Forelimb muscle (tissue), 1 donor: ENCODE data around the gene GRIK3. TPM values are rescaled to one million over a fixed set of nuclear protein-coding genes. Genes with fewer than 3 reads are reported as not detected.

Experiments used
- DNase-seq: peaks from one replicate; pipeline ENCODE4 v3.0.0-alpha.2; 2013; ENCODE audit warnings: low read depth
- polyA plus RNA-seq: library from polyadenylated mRNA; unstranded; fragments of 120-200 nt; gene quantifications from one replicate; pipeline ENCODE4 v1.2.1, GENCODE V29; 2013; ENCODE audit not compliant: insufficient read length

Gene GRIK3
- polyA plus RNA-seq, 1 donor = 0.54 TPM

GRCh38 chr1:36765785-36766300 is 268.5 kb downstream of the GRIK3 start:
- no peak for DNase-seq

DNA sequence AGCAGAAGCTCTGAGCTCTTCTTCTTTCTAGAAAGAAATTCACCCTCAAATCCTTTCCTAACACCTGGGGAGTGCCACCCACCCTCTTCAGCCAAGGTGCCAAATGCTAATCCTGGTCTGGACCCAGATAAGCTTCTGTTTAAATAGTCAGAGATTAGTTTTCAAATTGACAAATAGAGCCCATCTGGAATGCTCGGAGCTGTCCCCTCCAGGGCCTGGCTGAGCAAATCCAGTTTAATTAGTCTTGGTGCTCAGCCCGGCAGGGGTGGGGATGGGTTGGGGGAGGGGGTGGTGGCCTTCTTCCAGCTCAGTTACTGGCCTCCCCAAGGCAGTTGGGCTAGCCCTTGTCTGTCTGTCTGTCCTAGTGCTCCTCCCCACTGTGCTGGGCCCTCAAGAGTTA is 269.5 kb downstream of the GRIK3 start:
- DNase-seq = no peak

DNA sequence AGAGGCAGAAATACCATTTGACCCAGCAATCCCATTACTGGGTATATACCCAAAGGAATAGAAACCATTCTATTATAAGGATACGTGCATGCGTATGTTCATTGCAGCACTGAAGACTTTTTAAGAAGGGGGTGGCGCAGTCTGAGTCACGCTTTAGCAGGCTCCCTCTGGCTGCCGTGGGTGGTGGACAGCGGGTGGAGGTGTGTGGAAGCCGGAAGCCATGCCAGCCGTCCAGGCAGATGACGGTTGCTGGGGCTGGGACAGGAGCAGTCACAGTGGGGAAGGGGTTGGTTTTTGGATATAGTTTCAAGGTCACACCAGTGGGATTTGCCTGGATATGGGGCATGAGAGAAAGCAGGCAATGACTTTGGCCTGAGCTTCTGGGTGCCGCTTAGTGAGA is 270.5 kb downstream of the GRIK3 start:
- DNase-seq = no peak

GRCh38 chr1:36762174-36762573 is 272.1 kb downstream of the GRIK3 start:
- no peak for DNase-seq

GRCh38 chr1:36761113-36761512 is 273.2 kb downstream of the GRIK3 start:
- no peak for DNase-seq

GRCh38 chr1:36760081-36760480 is 274.2 kb downstream of the GRIK3 start:
- no peak for DNase-seq

- no peak for DNase-seq
Measured at GRCh38 chr1:36759355-36759754, 275.0 kb downstream of the GRIK3 start.

DNA sequence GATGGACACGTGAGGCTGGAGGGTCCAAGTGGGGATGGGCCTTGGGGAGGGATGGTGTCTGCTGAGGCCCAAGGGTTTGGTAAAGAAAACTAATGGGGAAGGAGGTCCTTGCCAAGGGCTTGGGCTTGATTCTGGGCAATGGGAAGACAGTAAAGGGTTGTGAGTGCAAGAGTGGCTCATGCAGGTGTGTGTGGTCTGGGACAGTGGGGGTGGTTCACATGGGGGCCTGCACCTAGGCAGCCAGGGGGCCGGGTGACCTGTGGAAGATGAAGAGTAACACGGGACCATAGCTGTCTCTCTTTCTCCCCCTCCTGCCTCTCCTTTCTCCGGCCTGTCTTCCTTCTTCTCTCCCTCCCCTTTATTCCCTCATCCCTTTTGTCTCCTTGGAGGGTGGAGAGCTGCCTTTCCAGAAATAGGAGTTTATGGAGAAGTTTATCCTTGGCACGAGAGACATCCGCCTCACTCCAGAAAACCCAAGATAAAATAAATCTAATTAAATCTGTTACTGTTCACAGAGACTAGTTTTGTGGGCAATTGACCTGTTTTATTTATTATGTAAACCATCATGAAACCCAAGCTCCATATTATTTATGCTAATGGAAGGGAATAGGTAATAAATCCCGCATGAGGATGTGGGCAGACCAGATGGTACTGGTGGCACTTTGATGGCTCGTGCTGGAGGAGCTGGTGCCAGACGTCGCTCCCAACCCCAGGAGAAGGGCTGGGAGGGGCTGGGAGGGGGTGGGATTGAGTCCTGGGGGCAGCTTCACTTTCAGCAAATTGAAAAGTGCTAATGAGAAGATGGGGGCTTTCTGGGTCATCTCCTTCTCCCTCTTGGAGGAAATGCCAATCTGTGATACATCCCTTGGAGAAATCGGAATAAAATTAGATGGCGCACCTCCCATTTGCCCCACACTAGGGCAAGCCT is 278.7 kb downstream of the GRIK3 start:
- DNase-seq = no peak

DNA sequence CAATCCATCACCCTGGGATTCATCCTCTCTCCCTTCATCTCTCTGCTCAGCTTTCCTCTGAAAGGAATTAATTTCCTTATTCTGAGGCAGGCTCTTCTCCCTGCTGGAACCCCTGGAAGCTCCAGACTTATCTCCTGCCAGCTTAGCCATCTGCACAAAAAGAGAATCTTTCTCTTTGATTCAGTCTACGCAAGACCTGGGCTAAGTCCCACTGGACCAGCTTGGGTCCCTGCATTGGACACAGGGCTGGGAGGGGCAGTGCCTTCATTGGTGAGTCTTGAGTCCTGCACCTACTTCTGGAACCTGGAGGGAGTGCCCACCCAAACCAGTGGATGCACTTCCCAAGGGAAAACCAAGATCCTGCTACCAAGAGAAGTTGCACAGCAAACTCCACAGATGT is 279.9 kb downstream of the GRIK3 start:
- no peak for DNase-seq

DNA sequence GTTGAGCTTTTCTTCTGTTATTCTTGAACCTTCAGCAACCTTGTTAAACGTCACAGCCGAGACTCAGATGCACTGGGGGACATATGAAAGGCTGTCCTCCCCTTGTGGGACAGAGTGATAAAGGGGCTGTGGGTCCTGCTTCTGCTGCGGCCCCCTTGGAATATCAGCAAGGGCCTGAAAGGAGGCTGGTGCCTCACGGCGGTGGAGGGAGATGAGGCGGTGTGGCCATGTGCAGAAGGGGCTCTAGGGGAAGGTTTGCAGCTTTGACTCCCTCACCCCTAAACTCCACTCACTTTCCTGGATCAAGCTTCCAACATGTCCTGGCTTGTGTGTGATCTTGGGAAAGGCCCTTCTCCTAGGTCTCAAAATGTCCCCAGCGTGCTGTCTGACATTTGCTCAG is 280.9 kb downstream of the GRIK3 start:
- DNase-seq = no peak

- no peak for DNase-seq
Measured at GRCh38 chr1:36752891-36753361, 281.4 kb downstream of the GRIK3 start.

DNA sequence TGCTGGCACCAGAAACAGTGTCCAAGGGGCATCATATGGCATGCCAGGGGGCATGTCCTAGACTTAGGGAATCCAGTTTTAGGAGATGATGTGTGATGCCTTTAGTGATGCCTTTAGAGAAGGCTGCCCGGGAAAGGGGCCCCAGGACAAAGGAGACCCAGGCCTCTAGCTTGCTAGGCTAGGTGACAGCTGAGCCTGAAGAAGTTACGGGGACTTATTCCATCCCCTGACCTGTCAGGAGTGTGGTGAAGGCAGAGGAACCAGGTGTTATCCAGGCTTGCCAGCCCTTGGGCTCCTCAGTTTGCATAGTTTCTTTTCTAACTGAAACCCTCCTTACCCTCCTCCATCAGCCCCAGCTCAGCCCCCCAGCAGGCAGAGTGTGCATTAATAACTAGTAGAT is 281.9 kb downstream of the GRIK3 start:
- no peak for DNase-seq

- no peak for DNase-seq
Measured at GRCh38 chr1:36751525-36751924, 282.8 kb downstream of the GRIK3 start.

- DNase-seq = no peak
Measured at GRCh38 chr1:36748466-36748865, 285.8 kb downstream of the GRIK3 start.
